ENCODE data around the gene CCDC159.

DNA sequence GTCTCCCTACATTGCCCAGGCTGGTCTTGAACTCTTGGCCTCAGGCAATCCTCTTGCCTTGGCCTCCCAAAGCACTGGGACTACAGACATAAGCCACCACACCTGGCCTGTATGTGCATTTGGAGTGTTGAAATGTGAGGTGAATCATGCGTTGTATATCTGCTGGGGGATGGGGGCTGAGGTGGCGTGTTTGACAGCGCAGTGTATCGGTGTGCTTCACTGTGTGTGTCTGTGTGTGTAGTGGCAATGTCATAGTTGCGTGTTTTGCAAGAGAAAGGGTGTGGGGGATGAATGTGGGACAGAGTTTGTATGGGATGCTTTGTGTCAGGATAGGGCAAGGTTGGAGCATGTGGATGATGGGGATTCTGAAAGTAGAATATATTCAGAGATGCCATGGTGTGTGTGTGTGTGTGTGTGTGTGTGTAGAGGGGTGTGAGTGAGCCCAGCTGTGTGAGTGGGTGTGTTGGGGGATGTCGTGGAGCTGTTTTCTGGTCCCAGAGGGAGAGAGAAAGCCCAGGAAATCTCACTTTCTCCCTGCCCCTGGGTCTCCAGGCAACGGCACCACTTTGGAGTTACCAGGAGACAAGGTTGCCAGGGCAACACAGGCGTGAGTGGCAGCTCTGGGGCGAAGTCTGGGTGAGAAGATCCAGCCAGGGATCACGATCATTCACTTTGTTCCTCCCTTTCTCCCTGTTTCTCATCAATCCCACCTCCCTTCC, 27.0 kb downstream of the CCDC159 start:
- TF ChIP-seq, protein P1, sequence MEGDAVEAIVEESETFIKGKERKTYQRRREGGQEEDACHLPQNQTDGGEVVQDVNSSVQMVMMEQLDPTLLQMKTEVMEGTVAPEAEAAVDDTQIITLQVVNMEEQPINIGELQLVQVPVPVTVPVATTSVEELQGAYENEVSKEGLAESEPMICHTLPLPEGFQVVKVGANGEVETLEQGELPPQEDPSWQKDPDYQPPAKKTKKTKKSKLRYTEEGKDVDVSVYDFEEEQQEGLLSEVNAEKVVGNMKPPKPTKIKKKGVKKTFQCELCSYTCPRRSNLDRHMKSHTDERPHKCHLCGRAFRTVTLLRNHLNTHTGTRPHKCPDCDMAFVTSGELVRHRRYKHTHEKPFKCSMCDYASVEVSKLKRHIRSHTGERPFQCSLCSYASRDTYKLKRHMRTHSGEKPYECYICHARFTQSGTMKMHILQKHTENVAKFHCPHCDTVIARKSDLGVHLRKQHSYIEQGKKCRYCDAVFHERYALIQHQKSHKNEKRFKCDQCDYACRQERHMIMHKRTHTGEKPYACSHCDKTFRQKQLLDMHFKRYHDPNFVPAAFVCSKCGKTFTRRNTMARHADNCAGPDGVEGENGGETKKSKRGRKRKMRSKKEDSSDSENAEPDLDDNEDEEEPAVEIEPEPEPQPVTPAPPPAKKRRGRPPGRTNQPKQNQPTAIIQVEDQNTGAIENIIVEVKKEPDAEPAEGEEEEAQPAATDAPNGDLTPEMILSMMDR (IDR thresholded peaks at IDR 0.05; ENCODE audit: insufficient read depth, low read length, poor library complexity, severe bottlenecking), result no peak
- no peak for TF ChIP-seq EZH2phosphoT487 (conservative IDR thresholded peaks at IDR 0.05; ENCODE audit: low read length)

All from SU-DHL-6 (cell line).